Activated CD8-positive, alpha-beta T cell treated with anti-CD3 and anti-CD28 coated beads for 36 hours (primary cell): Measurements from ENCODE around the gene OTULIN. TPM values are rescaled to one million over a fixed set of nuclear protein-coding genes. Genes with fewer than 3 reads are reported as not detected.

Experiments
- ATAC-seq: fragments of 200-7000 bp; cut with Tn5 transposase; one replicate; pipeline ENCODE4 v1.10.0; 2021; ENCODE audit warnings: mild to moderate bottlenecking, moderate library complexity
- CTCF ChIA-PET: fragments of 350-600 bp; sonication (Branson Sonifier 250); formaldehyde crosslinking; loops from one replicate; lab custom pipeline; 2021; ENCODE audit warnings: antibody characterized with exemption; lab: Charles Lee
- POLR2A ChIA-PET: fragments of 350-600 bp; sonication (Branson Sonifier 250); formaldehyde crosslinking; loops from one replicate; lab custom pipeline; 2021; ENCODE audit warnings: antibody characterized with exemption; lab: Charles Lee
- DNase-seq: peaks from one replicate; pipeline ENCODE4 v3.0.0-alpha.2; 2020
- H3K27ac Mint-ChIP-seq: one replicate; pipeline ENCODE4 v1.8.0; 2021; ENCODE audit warnings: mild to moderate bottlenecking, mixed read lengths
- H3K27me3 Mint-ChIP-seq: one replicate; pipeline ENCODE4 v1.8.0; 2021; ENCODE audit warnings: mixed read lengths
- H3K36me3 Mint-ChIP-seq: one replicate; pipeline ENCODE4 v1.8.0; 2021; ENCODE audit warnings: low read depth, mixed read lengths
- H3K4me1 Mint-ChIP-seq: one replicate; pipeline ENCODE4 v1.8.0; 2021; ENCODE audit warnings: low read depth, mixed read lengths
- H3K4me3 Mint-ChIP-seq: one replicate; pipeline ENCODE4 v1.8.0; 2021; ENCODE audit warnings: mild to moderate bottlenecking, moderate library complexity, mixed read lengths
- H3K9me3 Mint-ChIP-seq: one replicate; pipeline ENCODE4 v1.8.0; 2021; ENCODE audit warnings: mixed read lengths
- CTCF ChIP-seq: fragments of 200-600 bp; IDR thresholded peaks from one replicate; pipeline ENCODE4 v1.8.0; 2022; ENCODE audit warnings: antibody characterized with exemption, mild to moderate bottlenecking
- intact Hi-C: fragments of 100-400 bp; cut with micrococcal nuclease; formaldehyde crosslinking; loops from one replicate; pipeline ENCODE4 v1.10.0; 2022
- total RNA-seq, 2 experiments: library from RNA; stranded (reverse); gene quantifications; one replicate each; pipeline ENCODE4 v1.2.3, GENCODE V29; 2021

OTULIN gene
- total RNA-seq, 2 experiments from 2014 or later = 59.6 to 60.5 TPM

GRCh38 chr5:14655146-14655741 is 9.3 kb upstream of the OTULIN start:
- ATAC-seq (peak; percentile 17), DNase-seq (no peak)
- TF ChIP-seq CTCF = no peak
- Mint-ChIP-seq H3K27ac (no peak overlapping the region), H3K36me3 (peaks cover 3% of the 10 kb centered on the region), H3K4me3 (no peak overlapping the region), H3K9me3 (peaks cover 3% of the 10 kb centered on the region), H3K4me1 (peaks cover 35% of the 10 kb centered on the region), H3K27me3 (peaks cover 4% of the 10 kb centered on the region)
- intact Hi-C loops = no loop called here
- POLR2A ChIA-PET = interaction anchor here (1.0 to 1.8 kb wide), 3 partner anchors 9 to 21 kb away, joined by 3 to 5 read pairs (median 4); partner anchors contain the start of gene OTULIN
- CTCF ChIA-PET = interaction anchor here (1.3 to 3.8 kb wide), 6 partner anchors 8 to 303 kb away, joined by 4 to 19 read pairs (median 13); no protein-coding TSS in a partner anchor

GRCh38 chr5:14656898-14657297 is 7.6 kb upstream of the OTULIN start:
- peaks cover 7% of the 10 kb centered on the region for H3K9me3 Mint-ChIP-seq
- ATAC-seq = no peak
- CTCF ChIA-PET = interaction anchor here (0.7 to 6.4 kb wide), 8 partner anchors 8 to 305 kb away, joined by 3 to 49 read pairs (median 7); no protein-coding TSS in a partner anchor
- peaks cover 4% of the 10 kb centered on the region for H3K27me3 Mint-ChIP-seq
- H3K4me3 Mint-ChIP-seq = no peak overlapping the region
- POLR2A ChIA-PET = interaction anchor here (1.6 kb wide), 1 partner anchor 10 kb away, joined by 5 read pairs; no protein-coding TSS in a partner anchor
- H3K36me3 Mint-ChIP-seq = peaks cover 3% of the 10 kb centered on the region
- no peak for DNase-seq
- peak overlapping the region; percentile 4 for H3K27ac Mint-ChIP-seq
- intact Hi-C loops = no loop called here
- no peak for TF ChIP-seq CTCF
- H3K4me1 Mint-ChIP-seq = peaks cover 49% of the 10 kb centered on the region

GRCh38 chr5:14659821-14660607 is 4.5 kb upstream of the OTULIN start:
- CTCF ChIA-PET = interaction anchor here (6.4 kb wide), 1 partner anchor 11 kb away, joined by 49 read pairs; no protein-coding TSS in a partner anchor
- ATAC-seq (no peak), DNase-seq (no peak)
- intact Hi-C loops = no loop called here
- POLR2A ChIA-PET = no interaction called here
- Mint-ChIP-seq H3K4me3 (no peak overlapping the region), H3K27ac (no peak overlapping the region), H3K4me1 (peaks cover 61% of the 10 kb centered on the region), H3K27me3 (no peaks in the 10 kb centered on the region), H3K9me3 (peaks cover 7% of the 10 kb centered on the region), H3K36me3 (peaks cover 5% of the 10 kb centered on the region)
- TF ChIP-seq CTCF = no peak

- Mint-ChIP-seq H3K36me3 (peaks cover 10% of the 10 kb centered on the region), H3K27ac (peak overlapping the region; percentile 6), H3K4me1 (peaks cover 53% of the 10 kb centered on the region), H3K9me3 (peaks cover 7% of the 10 kb centered on the region), H3K4me3 (no peak overlapping the region), H3K27me3 (no peaks in the 10 kb centered on the region)
- DNase-seq (no peak), ATAC-seq (no peak)
- CTCF ChIA-PET = interaction anchor here (1.2 to 6.4 kb wide), 2 partner anchors 12 to 19 kb away, joined by 3 to 49 read pairs; no protein-coding TSS in a partner anchor
- TF ChIP-seq CTCF = no peak
- POLR2A ChIA-PET = no interaction called here
- intact Hi-C loops = no loop called here
Observed at GRCh38 chr5:14660833-14661232, 3.7 kb upstream of the OTULIN start.
